Fibroblast of upper back skin (primary cell): ENCODE measurements around the gene SEPSECS.
A peak's percentile ranks its signal among the peaks of the same experiment; 100 is the strongest.

Source experiments
- DNase-seq: peaks from one replicate; pipeline ENCODE4 v3.0.0-alpha.2; 2013

SEPSECS gene

GRCh38 chr4:25154594-25155265 is 5.5 kb downstream of the SEPSECS start:
- no peak for DNase-seq

- no peak for DNase-seq
These were observed 14.2 kb downstream of the SEPSECS start for GRCh38 chr4:25146076-25146475.

- peak; percentile 23 for DNase-seq
These were observed 15.3 kb downstream of the SEPSECS start for GRCh38 chr4:25144870-25145481.

GRCh38 chr4:25142468-25142867 is 17.8 kb downstream of the SEPSECS start:
- no peak for DNase-seq

GRCh38 chr4:25141592-25141991 is 18.7 kb downstream of the SEPSECS start:
- DNase-seq, result no peak

GRCh38 chr4:25133132-25133531 is 27.1 kb downstream of the SEPSECS start:
- no peak for DNase-seq

GRCh38 chr4:25131926-25132325 is 28.3 kb downstream of the SEPSECS start:
- DNase-seq, result no peak

GRCh38 chr4:25131381-25131780 is 28.9 kb downstream of the SEPSECS start:
- no peak for DNase-seq

GRCh38 chr4:25129917-25130316 is 30.3 kb downstream of the SEPSECS start:
- DNase-seq, result peak; percentile 67

GRCh38 chr4:25128671-25129070 is 31.6 kb downstream of the SEPSECS start:
- peak; percentile 28 for DNase-seq

- no peak for DNase-seq
These were observed 37.0 kb downstream of the SEPSECS start for GRCh38 chr4:25123236-25123635.

- no peak for DNase-seq
These were observed 39.9 kb downstream of the SEPSECS start for GRCh38 chr4:25120146-25120940.

- no peak for DNase-seq
These were observed 42.4 kb downstream of the SEPSECS start for GRCh38 chr4:25117716-25118472.

GRCh38 chr4:25117274-25117673 is 43.0 kb downstream of the SEPSECS start:
- DNase-seq, result no peak

GRCh38 chr4:25113915-25114904 is 46.0 kb downstream of the SEPSECS start:
- peak; percentile 71 for DNase-seq

GRCh38 chr4:25112995-25113380 is 47.3 kb downstream of the SEPSECS start:
- no peak for DNase-seq

GRCh38 chr4:25112366-25112994 is 47.8 kb downstream of the SEPSECS start:
- no peak for DNase-seq

- no peak for DNase-seq
These were observed 48.5 kb downstream of the SEPSECS start for GRCh38 chr4:25111648-25112196.

GRCh38 chr4:25110527-25111329 is 49.5 kb downstream of the SEPSECS start:
- DNase-seq, result no peak

GRCh38 chr4:25109511-25109910 is 50.7 kb downstream of the SEPSECS start:
- no peak for DNase-seq
